Thymus (tissue), 11 donors: ENCODE results near the gene EHMT2. TPM values are rescaled to one million over a fixed set of nuclear protein-coding genes. Genes with fewer than 3 reads are reported as not detected.
A peak's percentile ranks its signal among the peaks of the same experiment; 100 is the strongest.
"Not testable (repeated sequence)": the region's sequence is repeated elsewhere in the genome, so short reads cannot be mapped to it uniquely, and the experiment has no call there.

Experiments used
- DNase-seq, 9 donors: peaks; one replicate each; pipeline ENCODE4 v3.0.0-alpha.2; 2013; ENCODE audit warnings: low spot score in 9 of 9, low read depth in 6 of 9, missing footprints in 1 of 9
- H3K27ac ChIP-seq, 2 donors: one replicate each; pipeline ENCODE4 v1.5.1; 2013; ENCODE audit warnings: control low read depth in 1 of 2, low read depth in 1 of 2, low read length in 1 of 2, mild to moderate bottlenecking in 1 of 2, moderate library complexity in 1 of 2
- H3K27me3 ChIP-seq, 2 donors: one replicate each; pipeline ENCODE4 v1.5.1; 2013; ENCODE audit warnings: low read length in 1 of 2; ENCODE audit not compliant: control insufficient read depth in 2 of 2, insufficient read depth in 1 of 2
- H3K36me3 ChIP-seq, 2 donors: one replicate each; pipeline ENCODE4 v1.5.1; 2013; ENCODE audit warnings: low read length in 1 of 2, mild to moderate bottlenecking in 1 of 2, moderate library complexity in 1 of 2; ENCODE audit not compliant: control insufficient read depth in 2 of 2, insufficient read depth in 2 of 2
- H3K4me1 ChIP-seq, 2 donors: one replicate each; pipeline ENCODE4 v1.5.1; 2013; ENCODE audit warnings: low read length in 2 of 2; ENCODE audit not compliant: control insufficient read depth in 2 of 2, insufficient read depth in 2 of 2
- H3K4me3 ChIP-seq, 2 donors: one replicate each; pipeline ENCODE4 v1.5.1; 2013; ENCODE audit warnings: low read length in 2 of 2, control low read depth in 1 of 2, mild to moderate bottlenecking in 1 of 2
- H3K9me3 ChIP-seq, 2 donors: one replicate each; pipeline ENCODE4 v1.5.1; 2013; ENCODE audit warnings: low read length in 1 of 2, mild to moderate bottlenecking in 1 of 2; ENCODE audit not compliant: control insufficient read depth in 2 of 2, insufficient read depth in 1 of 2
- WGBS: extraction: QIAGEN DNeasy Blood & Tissue Kit; methylation state at CpG from one replicate; pipeline ENCODE4 v1.1.7; 2013; 5-methylcytosine and 5-hydroxymethylcytosine counted together
- polyA plus RNA-seq: library from polyadenylated mRNA; stranded (reverse); fragments of 200-250 nt; gene quantifications from one replicate; pipeline ENCODE4 v1.2.3, GENCODE V29; 2013
- total RNA-seq: library from RNA; stranded (reverse); fragments of 120-200 nt; gene quantifications from one replicate; pipeline ENCODE4 v1.2.4, GENCODE V29; 2013
- donor health status: healthy.

EHMT2 gene
- total and polyA plus RNA-seq, 2 donors = 35.0 to 60.1 TPM

DNA sequence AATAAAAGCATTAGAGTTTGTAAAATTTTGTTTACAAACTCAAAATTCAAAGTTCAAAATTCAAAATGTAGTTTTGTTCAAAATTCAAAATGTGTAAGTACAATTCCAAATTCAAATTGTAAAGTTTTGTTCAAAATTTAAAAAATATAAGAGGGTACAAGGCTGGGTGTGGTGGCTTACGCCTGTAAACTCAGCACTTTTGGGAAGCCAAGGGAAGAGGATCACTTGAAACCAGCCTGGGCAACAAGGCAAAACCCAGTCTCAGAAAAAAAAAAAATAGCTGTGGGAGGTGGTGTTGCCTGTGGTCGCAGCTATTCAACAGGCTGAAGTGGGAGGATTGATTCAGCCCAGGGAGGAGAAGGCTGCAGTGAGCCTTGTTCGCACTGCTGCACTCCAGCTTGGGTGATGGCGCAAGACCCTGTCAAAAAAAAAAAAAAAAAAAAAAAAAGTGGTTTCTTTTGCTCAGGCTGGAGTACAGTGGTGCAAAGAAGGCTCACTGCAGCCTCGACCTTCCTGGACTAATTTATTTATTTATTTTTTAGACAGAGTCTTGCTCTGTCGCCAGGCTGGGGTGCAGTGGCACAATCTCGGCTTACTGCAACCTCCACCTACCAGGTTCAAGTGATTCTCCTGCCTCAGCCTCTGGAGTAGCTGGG lies 9.8 kb upstream of the EHMT2 start:
- DNase-seq = no peak
- H3K27me3 ChIP-seq = no peaks in the 10 kb centered on the region
- H3K4me1 ChIP-seq = peaks cover 4 to 9% of the 10 kb centered on the region in 2 donors

DNA sequence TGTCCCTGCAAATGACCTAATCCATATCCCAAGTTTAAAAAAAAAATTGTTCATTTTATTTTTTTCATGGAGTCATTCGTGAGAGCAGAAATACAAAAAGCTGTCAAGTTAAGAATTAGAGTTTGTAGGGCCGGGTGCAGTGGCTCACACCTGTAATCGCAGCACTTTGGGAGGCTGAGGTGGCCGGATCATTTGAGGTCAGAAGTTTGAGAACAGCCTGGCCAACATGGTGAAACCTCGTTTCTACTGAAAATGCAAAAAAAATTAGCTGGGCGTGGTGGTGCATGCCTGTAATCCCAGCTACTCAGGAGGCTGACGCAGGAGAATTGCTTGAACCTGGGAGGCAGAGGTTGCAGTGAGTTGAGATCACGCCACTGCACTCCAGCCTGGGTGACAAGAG lies 9.2 kb upstream of the EHMT2 start:
- not testable (repeated sequence) for H3K9me3 ChIP-seq, H3K4me3 ChIP-seq, H3K27ac ChIP-seq, H3K27me3 ChIP-seq, DNase-seq, H3K4me1 ChIP-seq, H3K36me3 ChIP-seq
- 92% methylated on average over 8 of the region's 8 CpGs for WGBS

More for the DNA sequence above, 9.8 kb upstream of the EHMT2 start:
- Histone ChIP-seq H3K9me3 (no peaks in the 10 kb centered on the region), H3K4me3 (no peak overlapping the region), H3K36me3 (no peaks in the 10 kb centered on the region), H3K27ac (no peak overlapping the region)
- 65% methylated on average over 7 of the region's 7 CpGs for WGBS

DNA sequence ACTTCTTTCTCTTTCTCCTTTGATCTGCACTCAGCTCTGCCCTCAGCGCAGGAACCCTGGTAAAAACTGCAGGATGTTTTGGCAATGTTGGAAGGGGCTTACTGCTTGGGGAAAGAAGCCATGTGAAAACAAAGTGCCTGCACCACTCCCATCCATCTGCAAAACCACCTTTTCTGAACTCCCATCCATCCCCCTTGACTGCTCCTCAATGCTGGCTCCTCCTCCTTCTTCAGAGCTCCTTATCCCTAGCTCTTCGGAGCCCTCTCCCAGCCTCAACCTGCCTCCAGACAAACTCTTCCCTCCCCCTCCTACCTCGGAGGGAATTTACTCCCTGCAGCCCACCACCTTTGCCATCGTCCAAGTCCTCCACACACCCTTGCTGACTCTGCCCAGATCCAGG lies 8.6 kb upstream of the EHMT2 start:
- DNase-seq = no peak
- Histone ChIP-seq H3K4me3 (no peak overlapping the region), H3K27me3 (no peaks in the 10 kb centered on the region), H3K27ac (peak overlapping the region in 1 of 2 donors; percentile 4), H3K36me3 (no peaks in the 10 kb centered on the region), H3K9me3 (no peaks in the 10 kb centered on the region), H3K4me1 (peaks cover 8 to 13% of the 10 kb centered on the region in 2 donors)
- 79% methylated on average over 4 of the region's 4 CpGs for WGBS

DNA sequence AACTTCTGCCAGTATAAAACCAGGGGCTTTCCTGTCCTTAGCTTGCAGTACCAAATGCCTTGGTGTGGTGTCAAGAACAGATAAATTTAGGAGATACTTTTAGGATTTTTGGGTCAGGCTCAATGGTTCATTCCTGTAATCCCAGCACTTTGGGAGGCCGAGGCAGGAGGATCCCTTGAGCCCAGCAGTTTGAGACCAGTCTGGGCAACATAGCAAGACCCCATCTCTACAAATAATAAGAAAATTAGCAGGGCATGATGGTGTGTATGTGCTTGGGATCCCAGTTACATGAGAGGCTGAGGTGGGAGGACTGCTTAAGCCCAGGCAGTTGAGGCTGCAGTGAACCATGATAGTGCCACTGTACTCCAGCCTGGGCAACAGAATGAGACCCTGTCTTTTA lies 7.5 kb upstream of the EHMT2 start:
- Histone ChIP-seq H3K27me3 (no peaks in the 10 kb centered on the region), H3K36me3 (peaks cover 0 to under 1% of the 10 kb centered on the region in 2 donors), H3K27ac (no peak overlapping the region), H3K4me3 (no peak overlapping the region), H3K4me1 (peaks cover 8 to 15% of the 10 kb centered on the region in 2 donors), H3K9me3 (no peaks in the 10 kb centered on the region)
- 96% methylated on average over 1 of the region's 1 CpG for WGBS
- no peak for DNase-seq

DNA sequence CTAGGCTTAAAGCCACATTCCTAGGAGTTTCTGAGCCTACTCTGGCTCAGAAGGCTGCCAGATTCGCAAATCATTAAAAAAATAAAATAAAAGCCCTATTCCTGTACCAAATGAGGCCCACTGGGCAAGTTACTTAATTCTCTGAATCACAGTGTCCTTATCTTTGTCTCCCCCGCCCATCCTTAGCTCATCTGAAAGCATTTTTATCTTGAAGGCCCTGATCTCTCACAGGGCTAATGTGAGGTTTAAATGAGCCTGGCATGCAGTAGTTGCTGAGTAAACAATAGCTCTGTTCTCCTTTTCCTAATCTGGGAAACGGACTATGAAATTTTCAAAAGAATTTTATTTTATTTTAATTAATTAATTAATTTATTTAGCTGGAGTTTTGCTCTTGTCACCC lies 6.5 kb upstream of the EHMT2 start:
- WGBS = 97% methylated on average over 3 of the region's 3 CpGs
- DNase-seq = no peak
- H3K27me3 ChIP-seq = no peaks in the 10 kb centered on the region
- no peaks in the 10 kb centered on the region for H3K9me3 ChIP-seq
- H3K4me3 ChIP-seq = no peak overlapping the region
- no peak overlapping the region for H3K27ac ChIP-seq
- peaks cover 14 to 19% of the 10 kb centered on the region in 2 donors for H3K4me1 ChIP-seq
- H3K36me3 ChIP-seq = peaks cover 0 to 4% of the 10 kb centered on the region in 2 donors

DNA sequence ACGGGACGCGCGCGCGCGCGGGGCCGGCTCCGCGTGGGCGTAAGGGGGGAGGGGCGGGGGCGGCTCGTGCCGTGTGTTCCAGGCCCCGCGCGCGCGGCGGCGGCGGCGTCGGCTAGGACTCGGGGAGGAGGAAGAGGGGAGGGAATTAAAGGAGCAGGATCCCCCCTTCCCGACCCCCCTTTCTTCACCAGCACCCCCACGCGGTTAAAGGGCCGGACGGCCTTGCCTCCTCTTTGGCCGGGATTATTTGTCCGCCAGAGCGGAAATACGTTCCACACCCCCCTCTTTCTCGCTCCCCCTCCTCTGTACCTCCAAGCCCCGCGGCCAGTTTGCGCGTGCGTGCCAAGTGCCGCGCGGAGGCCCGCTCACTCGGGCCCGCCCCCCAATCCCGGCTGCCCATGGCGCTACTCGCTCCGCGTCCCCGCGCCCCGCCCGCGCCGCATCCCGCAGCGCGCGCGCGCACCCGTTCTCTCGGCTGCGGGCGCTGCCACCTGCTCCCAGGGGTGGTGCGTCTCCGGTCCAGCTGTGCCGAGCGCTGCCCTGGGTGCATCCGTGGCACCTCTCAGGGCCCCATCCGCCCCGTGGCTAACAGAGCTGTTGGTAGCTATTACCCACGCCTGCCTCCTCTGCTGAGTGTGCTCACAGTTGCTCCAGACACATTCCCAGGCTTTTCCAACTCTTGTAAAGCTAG lies 4.6 kb upstream of the EHMT2 start, which contains the start of gene ZBTB12:
Gene ZBTB12, minus strand, starts transcription at position 134 of the 691 bp plus-strand sequence. CDS start 781 bp downstream, outside the sequence.
- peaks cover 0 to 4% of the 10 kb centered on the region in 2 donors for H3K36me3 ChIP-seq
- H3K27me3 ChIP-seq = no peaks in the 10 kb centered on the region
- peak within 1 kb of the TSS; percentile 82 to 84 for H3K27ac ChIP-seq
- DNase-seq = peak; percentile 58 to 90 (median 77)
- H3K4me1 ChIP-seq = peaks cover 19 to 25% of the 10 kb centered on the region in 2 donors
- H3K4me3 ChIP-seq = peak within 1 kb of the TSS; percentile 57 to 69
- under 1% methylated on average over 77 of the region's 77 CpGs for WGBS
- H3K9me3 ChIP-seq = no peaks in the 10 kb centered on the region

DNA sequence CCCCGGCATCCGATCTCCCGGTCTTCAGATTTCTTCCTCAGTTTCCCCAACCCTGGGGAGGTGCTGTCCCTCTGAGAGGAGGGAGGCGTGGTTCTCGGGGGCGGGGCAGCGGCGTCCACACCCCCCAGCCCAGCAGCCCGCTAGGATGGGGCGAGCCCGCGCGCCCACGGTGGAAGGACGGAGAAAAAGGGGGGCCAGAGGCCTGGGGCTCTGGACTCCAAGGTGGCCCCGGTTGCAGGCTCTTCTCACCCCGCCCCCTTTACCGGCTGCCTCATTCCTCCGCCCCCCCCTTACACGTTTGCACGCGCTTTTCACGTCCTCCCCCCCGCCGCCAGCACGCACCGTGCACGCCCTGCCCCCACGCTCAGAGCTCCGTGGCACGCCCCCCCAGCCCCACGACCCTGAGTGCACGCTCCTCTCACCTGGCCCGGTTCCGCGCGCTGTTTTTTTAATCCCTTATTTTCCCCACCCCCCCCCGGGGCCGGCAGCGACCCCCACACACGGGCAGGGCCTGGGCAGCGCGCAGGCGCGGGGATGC lies 4.0 kb upstream of the EHMT2 start:
- H3K36me3 ChIP-seq = peaks cover under 1 to 4% of the 10 kb centered on the region in 2 donors
- peak overlapping the region; percentile 42 to 44 for H3K27ac ChIP-seq
- 4% methylated on average over 45 of the region's 45 CpGs for WGBS
- H3K27me3 ChIP-seq = no peaks in the 10 kb centered on the region
- H3K4me1 ChIP-seq = peaks cover 23 to 30% of the 10 kb centered on the region in 2 donors
- H3K9me3 ChIP-seq = no peaks in the 10 kb centered on the region
- peak overlapping the region; percentile 57 to 69 for H3K4me3 ChIP-seq
- peak in 5 of 9 donors; percentile 27 to 66 (median 44) for DNase-seq

DNA sequence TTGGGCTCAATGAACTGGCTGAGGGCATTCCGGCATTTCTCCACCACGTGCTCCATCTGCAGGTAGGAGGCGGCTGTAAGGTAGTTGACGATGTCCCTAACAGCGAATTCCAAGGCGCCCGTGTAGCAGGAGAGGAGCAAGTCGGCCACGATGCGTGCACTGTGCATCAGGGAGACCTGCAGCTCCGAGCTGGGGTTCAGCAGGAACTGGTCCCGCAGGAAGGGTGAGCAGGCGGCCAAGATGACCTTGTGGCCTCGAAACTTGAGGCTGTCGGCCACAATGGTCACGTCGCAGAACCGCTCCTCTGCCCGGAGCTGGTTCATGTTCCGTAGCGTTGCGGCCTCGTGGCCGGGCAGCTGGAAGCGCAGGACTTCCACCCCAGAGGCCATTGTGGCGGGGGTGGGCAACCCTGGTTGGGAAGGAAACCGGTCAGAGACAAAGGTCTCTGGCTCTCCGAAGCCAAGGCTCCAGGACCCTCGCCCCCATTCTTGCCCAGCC lies 3.5 kb upstream of the EHMT2 start:
- Histone ChIP-seq H3K27me3 (no peaks in the 10 kb centered on the region), H3K4me3 (peak overlapping the region; percentile 57 to 69), H3K4me1 (peaks cover 23 to 34% of the 10 kb centered on the region in 2 donors), H3K9me3 (no peaks in the 10 kb centered on the region), H3K36me3 (peaks cover 6 to 8% of the 10 kb centered on the region in 2 donors), H3K27ac (no peak overlapping the region)
- DNase-seq = no peak
- WGBS = 87% methylated on average over 29 of the region's 29 CpGs
